ENCODE data around the gene GPR55.

The GPR55 gene

GRCh38 chr2:230914886-230915285 lies 10.2 kb downstream of the GPR55 start:
- DNase-seq = no peak

- no peak for DNase-seq
Observed at GRCh38 chr2:230913406-230914143, 11.5 kb downstream of the GPR55 start.

GRCh38 chr2:230912724-230913123 lies 12.3 kb downstream of the GPR55 start:
- DNase-seq = no peak

GRCh38 chr2:230912046-230912445 lies 13.0 kb downstream of the GPR55 start:
- DNase-seq = no peak

- no peak for DNase-seq
Observed at GRCh38 chr2:230910546-230911177, 14.4 kb downstream of the GPR55 start.

- DNase-seq = no peak
Observed at GRCh38 chr2:230909841-230910545, 15.0 kb downstream of the GPR55 start.

GRCh38 chr2:230908595-230909191 lies 16.3 kb downstream of the GPR55 start:
- DNase-seq = no peak

- DNase-seq = no peak
Observed at GRCh38 chr2:230908092-230908594, 16.9 kb downstream of the GPR55 start.

- DNase-seq = no peak
Observed at GRCh38 chr2:230907361-230908091, 17.5 kb downstream of the GPR55 start.

GRCh38 chr2:230906471-230907230 lies 18.4 kb downstream of the GPR55 start:
- DNase-seq = no peak

GRCh38 chr2:230905448-230906421 lies 19.3 kb downstream of the GPR55 start:
- no peak for DNase-seq

GRCh38 chr2:230904856-230905447 lies 20.1 kb downstream of the GPR55 start:
- DNase-seq = no peak

- DNase-seq = no peak
Observed at GRCh38 chr2:230903231-230904150, 21.6 kb downstream of the GPR55 start.

GRCh38 chr2:230902180-230902899 lies 22.7 kb downstream of the GPR55 start:
- DNase-seq = no peak

- DNase-seq = no peak
Observed at GRCh38 chr2:230901006-230901405, 24.0 kb downstream of the GPR55 start.

- DNase-seq = no peak
Observed at GRCh38 chr2:230900336-230900995, 24.6 kb downstream of the GPR55 start.

- DNase-seq = no peak
Observed at GRCh38 chr2:230899786-230900185, 25.3 kb downstream of the GPR55 start.

- no peak for DNase-seq
Observed at GRCh38 chr2:230899287-230899686, 25.8 kb downstream of the GPR55 start.

Measured in NCI-H1417 treated with DMSO at 0.1 percent for 48 hours (cell line).